Measurements from ENCODE around the gene DTX2. TPM values are rescaled to one million over a fixed set of nuclear protein-coding genes. Genes with fewer than 3 reads are reported as not detected.
A peak's percentile ranks its signal among the peaks of the same experiment; 100 is the strongest.
"Not testable (repeated sequence)": the region's sequence is repeated elsewhere in the genome, so short reads cannot be mapped to it uniquely, and the experiment has no call there.

Gene DTX2
- total RNA-seq, 2 donors from 2014 or later: 34.1 to 38.3 TPM

DNA sequence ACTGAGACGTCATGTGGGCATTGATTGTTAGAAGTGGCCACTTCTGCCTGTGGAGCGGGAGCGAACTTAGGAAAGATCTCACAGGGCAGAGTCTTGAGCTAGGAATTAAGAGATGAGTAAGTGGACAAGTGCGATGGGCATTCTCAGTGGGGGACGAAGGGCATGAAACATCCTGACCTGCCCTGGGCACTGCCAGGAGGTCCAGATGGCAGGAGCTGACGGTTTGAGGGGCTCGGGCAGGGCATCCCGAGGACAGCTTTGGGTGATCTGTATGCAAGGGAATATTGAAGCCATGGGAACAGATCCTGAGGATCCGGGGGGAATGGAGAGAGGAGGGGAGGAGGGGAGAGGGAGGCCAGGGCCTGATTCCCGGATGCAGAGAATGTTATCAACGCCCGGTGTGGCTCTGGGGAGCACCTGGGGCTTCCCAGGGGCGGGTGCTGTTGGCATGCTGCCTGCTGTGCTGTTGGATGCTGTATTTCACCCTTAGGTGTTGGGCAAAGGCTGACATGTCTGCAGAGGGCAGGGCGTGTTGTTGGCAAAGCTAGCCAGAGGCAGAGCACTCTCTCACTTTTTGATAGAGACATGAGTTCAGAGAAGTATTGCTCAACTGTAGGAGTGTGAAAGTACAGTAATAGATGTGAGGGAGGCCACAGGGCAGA, 6.4 kb downstream of the DTX2 start:
- not testable (repeated sequence) for H3K9ac ChIP-seq (ENCODE audit: extremely low read depth, low read length, poor library complexity, severe bottlenecking); H3K27ac ChIP-seq (ENCODE audit: low read depth, low read length); H3K4me1 ChIP-seq (ENCODE audit: control insufficient read depth, insufficient read depth, low read length); H3K36me3 Mint-ChIP-seq (ENCODE audit: low read depth); H3K4me3 Mint-ChIP-seq; H3K27me3 Mint-ChIP-seq (ENCODE audit: insufficient read depth); H3K27me3 ChIP-seq (ENCODE audit: control insufficient read depth, insufficient read depth, low read length, poor library complexity, severe bottlenecking); H3K36me3 ChIP-seq (ENCODE audit: control insufficient read depth, insufficient read depth, low read length); H3K27ac Mint-ChIP-seq; H3K9me3 ChIP-seq (ENCODE audit: control insufficient read depth, low read length); H3K4me1 Mint-ChIP-seq; H3K9me3 Mint-ChIP-seq; H3K4me3 ChIP-seq (ENCODE audit: low read length)
- WGBS, 2 experiments (ENCODE audit: insufficient coverage in 1 of 2, insufficient read length in 1 of 2): 93 to 96% methylated on average over 5 to 9 of the region's 14 CpGs
- peak; percentile 26 for DNase-seq

DNA sequence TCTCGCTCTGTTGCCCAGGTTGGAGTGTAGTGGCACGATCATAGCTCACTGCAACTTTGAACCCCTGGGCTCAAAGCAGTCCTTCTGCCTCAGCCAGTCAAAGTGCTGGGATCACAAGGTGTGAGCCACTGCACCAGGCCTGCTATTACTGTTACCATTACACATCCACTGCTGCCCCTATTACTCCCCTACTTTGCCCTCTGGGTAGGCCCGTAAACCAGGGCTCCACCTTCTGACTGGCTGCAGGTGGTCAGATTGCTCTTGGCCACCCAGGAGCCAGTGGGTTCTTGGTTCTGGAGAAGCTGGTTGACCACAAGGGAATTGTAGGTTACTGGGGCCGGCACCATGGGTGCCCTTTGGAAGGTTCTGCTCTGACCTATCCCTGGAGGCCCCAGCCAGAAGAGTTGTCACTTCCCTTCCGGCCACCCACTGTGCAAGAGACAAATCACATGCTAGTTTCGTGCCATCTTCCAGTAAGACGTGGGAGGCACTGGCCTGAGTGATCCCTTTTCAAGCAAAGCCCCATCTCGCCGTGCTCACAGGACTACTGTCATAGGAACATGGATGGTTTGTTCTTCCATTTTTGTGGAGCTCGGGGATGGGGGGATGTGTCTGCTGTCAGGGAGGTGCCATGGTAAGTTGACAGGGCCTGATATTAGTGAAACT, 10.2 kb downstream of the DTX2 start:
- H3K4me3 ChIP-seq (ENCODE audit: low read length); H3K4me1 ChIP-seq (ENCODE audit: control insufficient read depth, insufficient read depth, low read length); H3K36me3 ChIP-seq (ENCODE audit: control insufficient read depth, insufficient read depth, low read length); H3K4me1 Mint-ChIP-seq; H3K9me3 Mint-ChIP-seq; H3K36me3 Mint-ChIP-seq (ENCODE audit: low read depth); H3K9ac ChIP-seq (ENCODE audit: extremely low read depth, low read length, poor library complexity, severe bottlenecking); H3K27me3 ChIP-seq (ENCODE audit: control insufficient read depth, insufficient read depth, low read length, poor library complexity, severe bottlenecking); H3K4me3 Mint-ChIP-seq; H3K9me3 ChIP-seq (ENCODE audit: control insufficient read depth, low read length); H3K27me3 Mint-ChIP-seq (ENCODE audit: insufficient read depth); DNase-seq; H3K27ac Mint-ChIP-seq; H3K27ac ChIP-seq (ENCODE audit: low read depth, low read length): not testable (repeated sequence)
- 78 to 94% methylated on average over 4 to 8 of the region's 10 CpGs for WGBS, 2 experiments (ENCODE audit: insufficient coverage in 1 of 2, insufficient read length in 1 of 2)

DNA sequence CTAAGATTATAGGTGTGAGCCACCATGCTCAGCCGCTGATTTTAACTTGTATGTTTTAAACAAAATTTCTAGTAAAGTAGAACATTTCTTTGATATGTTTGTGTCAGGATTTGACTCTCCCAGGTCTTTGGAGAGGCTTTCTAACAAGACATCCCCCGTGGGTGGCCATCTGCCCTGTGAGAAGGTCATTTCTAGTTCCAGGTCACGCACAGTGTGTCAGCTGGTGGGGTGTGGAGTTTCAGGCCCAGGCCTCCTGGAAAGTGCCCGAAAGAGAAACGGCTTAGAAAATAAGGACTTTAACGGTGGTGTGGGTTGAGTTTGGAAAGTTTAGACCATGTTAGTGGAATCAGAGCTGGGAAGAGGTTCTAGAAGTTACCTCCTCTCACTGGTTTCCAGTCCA, 11.6 kb downstream of the DTX2 start:
- H3K4me1 ChIP-seq (ENCODE audit: control insufficient read depth, insufficient read depth, low read length); H3K27me3 ChIP-seq (ENCODE audit: control insufficient read depth, insufficient read depth, low read length, poor library complexity, severe bottlenecking); H3K27ac ChIP-seq (ENCODE audit: low read depth, low read length); H3K4me3 Mint-ChIP-seq; H3K9me3 ChIP-seq (ENCODE audit: control insufficient read depth, low read length); H3K9ac ChIP-seq (ENCODE audit: extremely low read depth, low read length, poor library complexity, severe bottlenecking); H3K4me1 Mint-ChIP-seq; H3K27ac Mint-ChIP-seq; H3K36me3 Mint-ChIP-seq (ENCODE audit: low read depth); DNase-seq; H3K4me3 ChIP-seq (ENCODE audit: low read length); H3K27me3 Mint-ChIP-seq (ENCODE audit: insufficient read depth); H3K9me3 Mint-ChIP-seq; H3K36me3 ChIP-seq (ENCODE audit: control insufficient read depth, insufficient read depth, low read length): not testable (repeated sequence)
- WGBS, 2 experiments (ENCODE audit: insufficient coverage in 1 of 2, insufficient read length in 1 of 2): 100% methylated on average over 1 of the region's 6 CpGs; no CpG with 5 or more reads in 1 of the 2 experiments

DNA sequence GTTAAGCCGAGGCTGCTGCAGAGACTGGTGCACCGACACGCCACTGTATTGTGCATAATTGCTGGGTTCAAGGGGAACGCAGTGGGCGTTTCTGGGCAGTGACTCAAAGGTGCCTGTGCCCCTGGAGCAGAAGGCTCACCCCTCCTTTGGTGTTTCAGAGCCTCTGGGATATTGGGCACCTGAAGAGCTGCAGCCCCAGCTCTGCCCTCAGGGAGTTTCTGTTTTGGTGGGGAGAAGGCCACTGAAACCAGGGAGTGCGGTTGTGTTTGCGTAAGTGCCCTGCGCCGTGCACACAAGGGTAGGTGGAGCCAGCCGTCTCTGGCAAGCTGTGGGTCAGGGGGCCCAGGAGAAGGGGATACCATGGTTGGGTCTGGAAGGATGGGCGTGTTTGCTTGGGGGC, 14.8 kb downstream of the DTX2 start:
- 100% methylated on average over 1 of the region's 11 CpGs; no CpG with 5 or more reads in 1 of the 2 experiments for WGBS, 2 experiments (ENCODE audit: insufficient coverage in 1 of 2, insufficient read length in 1 of 2)

DNA sequence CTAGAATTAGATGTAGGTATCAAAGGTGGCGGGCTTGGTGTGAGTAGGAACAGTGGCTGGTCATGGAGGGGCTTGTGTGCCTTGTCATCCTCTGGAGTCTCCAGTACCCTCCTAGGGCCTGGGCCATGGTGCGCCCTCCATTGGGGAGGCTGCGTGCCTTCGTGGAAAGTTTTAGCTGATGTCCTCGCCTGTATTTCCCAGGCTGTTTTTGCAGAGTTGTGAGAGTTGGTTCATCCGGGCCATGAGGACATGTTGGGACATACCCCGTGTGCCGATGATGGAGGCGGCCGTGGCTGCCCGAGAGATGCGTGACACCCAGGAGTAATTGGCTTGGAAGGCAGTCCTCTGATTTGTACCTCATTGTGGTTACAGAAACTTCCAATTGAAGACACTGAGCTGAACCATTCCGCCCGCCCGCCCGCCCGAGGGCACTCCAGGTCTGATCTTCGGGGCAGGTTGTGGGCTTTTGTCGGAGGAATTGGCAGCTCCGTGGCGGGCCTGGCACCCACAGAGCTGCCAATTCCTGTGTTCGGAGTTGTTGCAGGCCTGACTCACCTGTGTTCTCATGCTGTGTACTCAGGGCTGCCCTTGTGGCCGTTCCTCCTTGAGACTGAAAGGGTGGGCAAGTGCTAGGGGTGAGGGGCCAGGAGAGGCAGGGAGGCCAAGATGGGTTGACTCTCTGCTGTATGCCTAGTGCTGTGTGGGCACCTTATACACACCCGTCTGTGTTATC, 15.4 kb downstream of the DTX2 start:
- H3K9ac ChIP-seq (ENCODE audit: extremely low read depth, low read length, poor library complexity, severe bottlenecking); H3K27ac Mint-ChIP-seq; H3K27me3 Mint-ChIP-seq (ENCODE audit: insufficient read depth); H3K27me3 ChIP-seq (ENCODE audit: control insufficient read depth, insufficient read depth, low read length, poor library complexity, severe bottlenecking); H3K9me3 Mint-ChIP-seq; H3K27ac ChIP-seq (ENCODE audit: low read depth, low read length); H3K4me3 ChIP-seq (ENCODE audit: low read length); H3K36me3 Mint-ChIP-seq (ENCODE audit: low read depth); H3K4me3 Mint-ChIP-seq; H3K9me3 ChIP-seq (ENCODE audit: control insufficient read depth, low read length); H3K4me1 Mint-ChIP-seq; H3K4me1 ChIP-seq (ENCODE audit: control insufficient read depth, insufficient read depth, low read length); H3K36me3 ChIP-seq (ENCODE audit: control insufficient read depth, insufficient read depth, low read length): not testable (repeated sequence)
- 97 to 100% methylated on average over 2 to 15 of the region's 24 CpGs for WGBS, 2 experiments (ENCODE audit: insufficient coverage in 1 of 2, insufficient read length in 1 of 2)
- DNase-seq: peak; percentile 7

More for the DNA sequence above, 14.8 kb downstream of the DTX2 start:
- not testable (repeated sequence) for H3K27ac Mint-ChIP-seq; H3K9ac ChIP-seq (ENCODE audit: extremely low read depth, low read length, poor library complexity, severe bottlenecking); H3K9me3 ChIP-seq (ENCODE audit: control insufficient read depth, low read length); H3K4me3 Mint-ChIP-seq; H3K4me1 Mint-ChIP-seq; H3K27ac ChIP-seq (ENCODE audit: low read depth, low read length); H3K4me1 ChIP-seq (ENCODE audit: control insufficient read depth, insufficient read depth, low read length); DNase-seq; H3K36me3 Mint-ChIP-seq (ENCODE audit: low read depth); H3K36me3 ChIP-seq (ENCODE audit: control insufficient read depth, insufficient read depth, low read length); H3K27me3 ChIP-seq (ENCODE audit: control insufficient read depth, insufficient read depth, low read length, poor library complexity, severe bottlenecking); H3K9me3 Mint-ChIP-seq; H3K4me3 ChIP-seq (ENCODE audit: low read length); H3K27me3 Mint-ChIP-seq (ENCODE audit: insufficient read depth)

DNA sequence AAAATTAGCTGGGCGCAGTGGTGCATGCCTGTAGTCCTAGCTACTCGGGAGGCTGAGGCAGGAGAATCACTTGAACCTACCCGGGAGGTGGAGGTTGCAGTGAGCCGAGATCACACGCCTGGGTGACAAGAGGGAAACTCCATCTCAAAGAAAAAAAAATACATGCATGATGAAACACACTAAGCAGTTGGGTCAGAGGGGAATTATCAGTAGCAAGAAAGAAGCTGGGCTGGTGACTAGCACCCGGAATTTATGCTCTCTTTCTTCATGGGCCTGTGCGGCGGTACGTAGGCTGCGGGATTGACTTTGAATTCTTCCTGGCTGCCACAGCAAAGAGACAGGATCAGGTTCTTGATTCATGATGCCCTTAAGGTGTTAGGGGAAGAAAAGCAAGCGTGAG, 18.1 kb downstream of the DTX2 start:
- WGBS, 2 experiments (ENCODE audit: insufficient coverage in 1 of 2, insufficient read length in 1 of 2): 96 to 100% methylated on average over 5 to 7 of the region's 11 CpGs
- H3K27ac Mint-ChIP-seq; H3K9me3 ChIP-seq (ENCODE audit: control insufficient read depth, low read length); DNase-seq; H3K9me3 Mint-ChIP-seq; H3K4me3 Mint-ChIP-seq; H3K27me3 ChIP-seq (ENCODE audit: control insufficient read depth, insufficient read depth, low read length, poor library complexity, severe bottlenecking); H3K4me3 ChIP-seq (ENCODE audit: low read length); H3K4me1 ChIP-seq (ENCODE audit: control insufficient read depth, insufficient read depth, low read length); H3K4me1 Mint-ChIP-seq; H3K36me3 ChIP-seq (ENCODE audit: control insufficient read depth, insufficient read depth, low read length); H3K27ac ChIP-seq (ENCODE audit: low read depth, low read length); H3K9ac ChIP-seq (ENCODE audit: extremely low read depth, low read length, poor library complexity, severe bottlenecking); H3K27me3 Mint-ChIP-seq (ENCODE audit: insufficient read depth): not testable (repeated sequence)
- H3K36me3 Mint-ChIP-seq (ENCODE audit: low read depth): peaks cover 15% of the 10 kb centered on the region
